CD14-positive monocyte (primary cell): ENCODE measurements around the gene KLHL41. TPM values are rescaled to one million over a fixed set of nuclear protein-coding genes. Genes with fewer than 3 reads are reported as not detected.
A peak's percentile ranks its signal among the peaks of the same experiment; 100 is the strongest.
"Not testable (repeated sequence)": the region's sequence is repeated elsewhere in the genome, so short reads cannot be mapped to it uniquely, and the experiment has no call there.

Experiments used
- DNase-seq, 3 donors: peaks; one replicate each; pipeline ENCODE4 v3.0.0-alpha.2; 2011 to 2022
- H2AFZ ChIP-seq: 2 replicates; pipeline ENCODE4 v1.6.0; 2012; ENCODE audit warnings: mild to moderate bottlenecking, low read depth, low read length, inconsistent platforms; ENCODE audit not compliant: insufficient read depth, poor library complexity, severe bottlenecking
- H3K27ac ChIP-seq, 2 donors: 1 replicate in 1 of 2; 2 replicates in 1 of 2; pipeline ENCODE4 v1.5.1; 2012 to 2013; ENCODE audit warnings: low read length in 2 of 2, control low read depth in 1 of 2, inconsistent platforms in 1 of 2, low read depth in 1 of 2, mild to moderate bottlenecking in 1 of 2
- H3K27me3 ChIP-seq, 2 donors: one replicate each; pipeline versions ENCODE4 v1.6.0 to v1.6.1; 2011 to 2013; ENCODE audit warnings: low read length in 2 of 2; ENCODE audit not compliant: control insufficient read depth in 2 of 2, insufficient read depth in 2 of 2
- H3K36me3 ChIP-seq, 2 donors: replicated peaks in 1 of 2; 1 replicate in 1 of 2; 2 replicates in 1 of 2; pipeline versions ENCODE4 v1.5.1 to v1.6.1; 2012 to 2013; ENCODE audit warnings: low read length in 2 of 2, control low read depth in 1 of 2, inconsistent platforms in 1 of 2, mild to moderate bottlenecking in 1 of 2; ENCODE audit not compliant: insufficient read depth in 2 of 2, control insufficient read depth in 1 of 2
- H3K4me1 ChIP-seq, 2 donors: 1 replicate in 1 of 2; 2 replicates in 1 of 2; pipeline versions ENCODE4 v1.5.1 to v1.6.1; 2012 to 2013; ENCODE audit warnings: low read length in 2 of 2, control low read depth in 1 of 2, inconsistent platforms in 1 of 2, mild to moderate bottlenecking in 1 of 2, moderate library complexity in 1 of 2; ENCODE audit not compliant: insufficient read depth in 2 of 2, control insufficient read depth in 1 of 2
- H3K4me2 ChIP-seq: replicated peaks from 2 replicates; pipeline ENCODE3; 2012; ENCODE audit warnings: low read length, moderate library complexity, mild to moderate bottlenecking; ENCODE audit not compliant: poor library complexity, severe bottlenecking; ENCODE audit errors: extremely low read depth
- H3K4me3 ChIP-seq, 3 experiments: fragments of 200-600 bp in 1 of 3; sonication (generic) in 1 of 3; replicated peaks in 1 of 3; 1 replicate in 2 of 3; 2 replicates in 1 of 3; pipeline ENCODE4 v1.5.1; 2011 to 2013; ENCODE audit warnings: low read length in 3 of 3, mild to moderate bottlenecking in 3 of 3, control low read depth in 2 of 3, low read depth in 2 of 3, inconsistent platforms in 1 of 3, moderate library complexity in 1 of 3
- H3K79me2 ChIP-seq: 2 replicates; pipeline ENCODE4 v1.6.0; 2012; ENCODE audit warnings: mild to moderate bottlenecking, control low read depth, inconsistent platforms, low read length, moderate library complexity; ENCODE audit not compliant: insufficient read depth
- H3K9ac ChIP-seq: 2 replicates; pipeline ENCODE4 v1.6.0; 2017; ENCODE audit warnings: low read length, mild to moderate bottlenecking; ENCODE audit not compliant: insufficient read depth, poor library complexity, severe bottlenecking
- H3K9me3 ChIP-seq, 2 donors: replicated peaks in 1 of 2; 1 replicate in 1 of 2; 2 replicates in 1 of 2; pipeline versions ENCODE4 v1.5.1 to v1.6.1; 2012 to 2013; ENCODE audit warnings: low read length in 2 of 2, control low read depth in 1 of 2; ENCODE audit not compliant: control insufficient read depth in 1 of 2, insufficient read depth in 1 of 2
- H4K20me1 ChIP-seq: 2 replicates; pipeline ENCODE4 v1.6.0; 2012; ENCODE audit warnings: mild to moderate bottlenecking, low read length, control low read depth, moderate library complexity; ENCODE audit not compliant: insufficient read depth
- H3K27ac Mint-ChIP-seq, 7 donors: one replicate each; pipeline ENCODE4 v1.8.0; 2020; ENCODE audit warnings: mild to moderate bottlenecking in 7 of 7, mixed read lengths in 7 of 7, moderate library complexity in 6 of 7, inconsistent platforms in 2 of 7
- H3K27me3 Mint-ChIP-seq, 3 donors: one replicate each; pipeline ENCODE4 v1.8.0; 2021 to 2022; ENCODE audit warnings: low read depth in 3 of 3, mild to moderate bottlenecking in 3 of 3, mixed read lengths in 3 of 3, moderate library complexity in 3 of 3, inconsistent platforms in 1 of 3
- H3K36me3 Mint-ChIP-seq, 2 donors: one replicate each; pipeline ENCODE4 v1.8.0; 2020; ENCODE audit warnings: mixed read lengths in 2 of 2, inconsistent platforms in 1 of 2, mild to moderate bottlenecking in 1 of 2
- H3K4me1 Mint-ChIP-seq: one replicate; pipeline ENCODE4 v1.8.0; 2020; ENCODE audit warnings: mild to moderate bottlenecking, mixed read lengths
- H3K4me3 Mint-ChIP-seq, 2 donors: one replicate each; pipeline ENCODE4 v1.8.0; 2020; ENCODE audit warnings: mild to moderate bottlenecking in 2 of 2, mixed read lengths in 2 of 2, moderate library complexity in 1 of 2
- H3K9me3 Mint-ChIP-seq, 7 donors: one replicate each; pipeline ENCODE4 v1.8.0; 2020 to 2022; ENCODE audit warnings: mixed read lengths in 7 of 7, mild to moderate bottlenecking in 6 of 7, moderate library complexity in 6 of 7, inconsistent platforms in 2 of 7
- WGBS: methylation state at CpG from one replicate; pipeline ENCODE4 v1.1.5; 2013; ENCODE audit warnings: missing lambda C conversion rate; ENCODE audit not compliant: insufficient coverage; 5-methylcytosine and 5-hydroxymethylcytosine counted together
- intact Hi-C, 2 donors: fragments of 100-400 bp; cut with micrococcal nuclease; formaldehyde crosslinking; loops; one replicate each; pipeline versions ENCODE4 v1.15.0 to v1.15.1; 2023
- polyA plus RNA-seq, 3 donors: library from polyadenylated mRNA; depleted of rRNA in 1 of 3; unstranded in 2 of 3; stranded (reverse) in 1 of 3; fragments of 300-500 nt in 2 of 3; fragments of >200 nt in 1 of 3; fragmentation: Illumina TruSeq in 2 of 3; gene quantifications; 1 replicate in 2 of 3; 2 replicates in 1 of 3; pipeline ENCODE4 v1.2.3, GENCODE V29; 2012 to 2021
- TF ChIP-seq, protein P1 (sequence below): fragments of 200-600 bp; IDR thresholded peaks from one replicate; pipeline ENCODE4 v1.8.0; 2022; ENCODE audit warnings: antibody characterized with exemption, mild to moderate bottlenecking

Gene KLHL41
- polyA plus RNA-seq, 3 donors, result not detected

GRCh38 chr2:169528271-169528701 is 18.8 kb downstream of the KLHL41 start:
- Mint-ChIP-seq H3K9me3 (no peaks in the 10 kb centered on the region), H3K4me1 (no peaks in the 10 kb centered on the region), H3K27me3 (no peaks in the 10 kb centered on the region), H3K27ac (no peak overlapping the region), H3K36me3 (peaks cover 24 to 35% of the 10 kb centered on the region in 2 donors), H3K4me3 (no peak overlapping the region)
- Histone ChIP-seq H3K9me3 (no peaks in the 10 kb centered on the region), H2AFZ (no peak overlapping the region), H3K79me2 (no peaks in the 10 kb centered on the region), H3K4me1 (no peaks in the 10 kb centered on the region), H3K27me3 (no peaks in the 10 kb centered on the region), H3K36me3 (peaks cover 24 to 36% of the 10 kb centered on the region in 2 donors), H4K20me1 (no peaks in the 10 kb centered on the region), H3K9ac (no peak overlapping the region), H3K4me2 (no peak overlapping the region), H3K4me3 (no peak overlapping the region), H3K27ac (no peak overlapping the region)
- intact Hi-C loops, result loop anchor here (10.0 kb wide), 1 partner anchor 397 kb away; no protein-coding TSS in a partner anchor
- TF ChIP-seq, protein P1, sequence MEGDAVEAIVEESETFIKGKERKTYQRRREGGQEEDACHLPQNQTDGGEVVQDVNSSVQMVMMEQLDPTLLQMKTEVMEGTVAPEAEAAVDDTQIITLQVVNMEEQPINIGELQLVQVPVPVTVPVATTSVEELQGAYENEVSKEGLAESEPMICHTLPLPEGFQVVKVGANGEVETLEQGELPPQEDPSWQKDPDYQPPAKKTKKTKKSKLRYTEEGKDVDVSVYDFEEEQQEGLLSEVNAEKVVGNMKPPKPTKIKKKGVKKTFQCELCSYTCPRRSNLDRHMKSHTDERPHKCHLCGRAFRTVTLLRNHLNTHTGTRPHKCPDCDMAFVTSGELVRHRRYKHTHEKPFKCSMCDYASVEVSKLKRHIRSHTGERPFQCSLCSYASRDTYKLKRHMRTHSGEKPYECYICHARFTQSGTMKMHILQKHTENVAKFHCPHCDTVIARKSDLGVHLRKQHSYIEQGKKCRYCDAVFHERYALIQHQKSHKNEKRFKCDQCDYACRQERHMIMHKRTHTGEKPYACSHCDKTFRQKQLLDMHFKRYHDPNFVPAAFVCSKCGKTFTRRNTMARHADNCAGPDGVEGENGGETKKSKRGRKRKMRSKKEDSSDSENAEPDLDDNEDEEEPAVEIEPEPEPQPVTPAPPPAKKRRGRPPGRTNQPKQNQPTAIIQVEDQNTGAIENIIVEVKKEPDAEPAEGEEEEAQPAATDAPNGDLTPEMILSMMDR, result peak; percentile 90
- WGBS, result no CpG with 5 or more reads among the region's 2 CpGs
- peak; percentile 44 to 67 (median 55) for DNase-seq

DNA sequence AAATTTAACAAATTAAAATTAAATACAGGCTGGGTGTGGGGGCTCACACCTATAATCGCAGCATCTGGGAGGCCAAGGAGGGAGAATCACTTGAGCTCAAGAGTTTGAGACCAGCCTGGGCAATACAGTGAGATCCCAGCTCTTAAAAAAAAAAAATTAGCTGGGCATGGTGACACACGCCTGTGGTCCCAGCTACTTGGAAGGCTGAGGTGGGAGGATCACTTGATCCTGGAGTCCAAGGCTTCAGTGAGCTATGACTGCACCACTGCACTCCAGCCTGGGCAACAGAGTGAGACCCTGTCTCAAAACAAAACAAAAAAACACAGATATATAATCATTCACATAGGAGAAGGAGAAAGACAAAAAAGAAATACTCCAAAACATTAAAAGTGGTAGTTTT is 30.0 kb downstream of the KLHL41 start:
- WGBS, result 100% methylated on average over 1 of the region's 2 CpGs
- H3K4me3 Mint-ChIP-seq, H3K27ac Mint-ChIP-seq, H3K27ac ChIP-seq, H3K4me2 ChIP-seq, intact Hi-C loops, H3K9me3 Mint-ChIP-seq, H3K27me3 ChIP-seq, H3K27me3 Mint-ChIP-seq, H4K20me1 ChIP-seq, H3K4me1 Mint-ChIP-seq, H3K9ac ChIP-seq, H3K79me2 ChIP-seq, H2AFZ ChIP-seq, H3K9me3 ChIP-seq, H3K4me1 ChIP-seq, DNase-seq, H3K4me3 ChIP-seq: not testable (repeated sequence)
- H3K36me3 Mint-ChIP-seq, result peaks cover 47 to 72% of the 10 kb centered on the region in 2 donors
- H3K36me3 ChIP-seq, result peaks cover 48 to 88% of the 10 kb centered on the region in 2 donors
